Brain microvascular endothelial cell (primary cell): ENCODE measurements around the gene TMEM41B.
"Not testable (repeated sequence)": the region's sequence is repeated elsewhere in the genome, so short reads cannot be mapped to it uniquely, and the experiment has no call there.

Experiments used
- DNase-seq: peaks from one replicate; pipeline ENCODE4 v3.0.0-alpha.2; 2020
- H3K27ac ChIP-seq: fragments of 250-450 bp; sonication (Bioruptor Pico); 2 replicates; pipeline ENCODE4 v1.5.1; 2020; ENCODE audit warnings: mild to moderate bottlenecking, moderate library complexity
- H3K27me3 ChIP-seq: fragments of 250-450 bp; sonication (Bioruptor Pico); replicated peaks from 2 replicates; pipeline ENCODE4 v1.5.1; 2020; ENCODE audit warnings: mild to moderate bottlenecking
- H3K36me3 ChIP-seq: fragments of 250-450 bp; sonication (Bioruptor Pico); replicated peaks from 2 replicates; pipeline ENCODE4 v1.5.1; 2020; ENCODE audit warnings: mild to moderate bottlenecking
- H3K4me3 ChIP-seq: 2 replicates; pipeline ENCODE4 v1.5.1; 2011; ENCODE audit warnings: low read depth, mild to moderate bottlenecking, control low read depth, low read length, moderate library complexity
- in situ Hi-C: cut with HindIII; loops from 2 replicates; pipeline ENCODE4 v1.10.0; 2017; ENCODE audit warnings: low sequenced_read_pairs, low pct_ligation_motif_present
- TF ChIP-seq, protein P1 (sequence below): IDR thresholded peaks from 2 replicates; pipeline ENCODE4 v1.5.1; 2011; ENCODE audit warnings: low read depth, mild to moderate bottlenecking, moderate library complexity, low read length, control low read depth, inconsistent platforms; ENCODE audit errors: missing control alignments

TMEM41B gene

DNA sequence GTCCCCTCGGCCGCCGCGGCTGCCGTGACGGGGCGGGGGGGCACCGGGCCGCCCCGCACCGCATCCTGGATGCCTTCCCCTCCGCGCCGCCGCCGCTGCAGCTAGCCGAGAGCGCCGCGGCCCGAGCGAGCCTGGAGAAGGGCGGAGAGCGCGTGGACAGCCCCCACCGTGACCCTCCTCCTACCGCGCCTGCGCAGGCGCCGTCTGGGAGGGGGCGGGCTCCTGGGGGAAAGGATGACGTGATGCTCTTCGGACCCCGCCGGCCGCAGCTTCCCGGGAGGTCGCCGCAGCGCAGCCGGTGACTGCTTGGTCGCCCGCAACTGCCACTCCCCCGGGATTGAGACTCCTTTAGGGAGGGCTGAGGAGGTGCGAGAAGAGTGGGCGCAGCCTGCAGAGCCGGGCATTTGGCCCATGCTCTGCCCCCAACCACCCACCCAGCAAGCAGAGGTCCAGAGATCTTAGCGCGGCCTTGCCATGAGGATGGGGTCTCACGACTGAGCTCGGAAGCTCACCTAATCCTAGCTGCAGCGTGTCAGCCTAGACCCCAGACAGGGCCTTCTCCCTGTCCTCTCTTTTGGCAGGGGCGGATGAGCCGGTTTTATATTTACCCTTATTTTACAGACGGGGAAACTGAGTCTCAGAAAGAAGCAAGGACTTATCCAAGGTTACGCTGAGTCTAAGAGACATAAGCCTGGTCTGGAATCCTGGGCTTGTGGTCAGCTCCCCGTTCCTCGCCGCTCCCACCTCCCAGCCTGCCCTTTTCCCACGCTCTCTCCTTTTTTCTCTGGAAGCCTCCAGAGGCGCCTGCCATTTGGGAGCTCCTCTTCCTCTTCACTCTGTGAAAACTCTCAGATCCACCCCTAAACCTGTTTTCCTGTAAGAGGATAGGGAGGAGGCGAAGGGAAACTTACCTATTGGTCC, 48.9 kb downstream of the TMEM41B start, which contains the start of gene DENND5A:
Gene DENND5A (minus strand): TSS at position 140 of the 921 bp plus-strand sequence. CDS start 281 bp downstream, outside the sequence.
- TF ChIP-seq, protein P1, sequence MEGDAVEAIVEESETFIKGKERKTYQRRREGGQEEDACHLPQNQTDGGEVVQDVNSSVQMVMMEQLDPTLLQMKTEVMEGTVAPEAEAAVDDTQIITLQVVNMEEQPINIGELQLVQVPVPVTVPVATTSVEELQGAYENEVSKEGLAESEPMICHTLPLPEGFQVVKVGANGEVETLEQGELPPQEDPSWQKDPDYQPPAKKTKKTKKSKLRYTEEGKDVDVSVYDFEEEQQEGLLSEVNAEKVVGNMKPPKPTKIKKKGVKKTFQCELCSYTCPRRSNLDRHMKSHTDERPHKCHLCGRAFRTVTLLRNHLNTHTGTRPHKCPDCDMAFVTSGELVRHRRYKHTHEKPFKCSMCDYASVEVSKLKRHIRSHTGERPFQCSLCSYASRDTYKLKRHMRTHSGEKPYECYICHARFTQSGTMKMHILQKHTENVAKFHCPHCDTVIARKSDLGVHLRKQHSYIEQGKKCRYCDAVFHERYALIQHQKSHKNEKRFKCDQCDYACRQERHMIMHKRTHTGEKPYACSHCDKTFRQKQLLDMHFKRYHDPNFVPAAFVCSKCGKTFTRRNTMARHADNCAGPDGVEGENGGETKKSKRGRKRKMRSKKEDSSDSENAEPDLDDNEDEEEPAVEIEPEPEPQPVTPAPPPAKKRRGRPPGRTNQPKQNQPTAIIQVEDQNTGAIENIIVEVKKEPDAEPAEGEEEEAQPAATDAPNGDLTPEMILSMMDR, result no peak
- in situ Hi-C loops, result no loop called here

GRCh38 chr11:9264316-9265210, 49.8 kb downstream of the TMEM41B start:
- Histone ChIP-seq H3K27ac (peak overlapping the region; percentile 82), H3K4me3 (peak overlapping the region; percentile 88), H3K36me3 (no peaks in the 10 kb centered on the region), H3K27me3 (no peaks in the 10 kb centered on the region)
- peak; percentile 71 for DNase-seq
- in situ Hi-C loops, result no loop called here
- TF ChIP-seq, protein P1, result no peak

More for the DNA sequence above, 48.9 kb downstream of the TMEM41B start, which contains the start of gene DENND5A:
- Histone ChIP-seq H3K27me3 (no peaks in the 10 kb centered on the region), H3K27ac (peak within 1 kb of the TSS; percentile 82), H3K36me3 (no peaks in the 10 kb centered on the region), H3K4me3 (peak within 1 kb of the TSS; percentile 88)
- peak; percentile 70 for DNase-seq

- peak overlapping the region; percentile 88 for H3K4me3 ChIP-seq
- H3K36me3 ChIP-seq, result no peaks in the 10 kb centered on the region
- no peaks in the 10 kb centered on the region for H3K27me3 ChIP-seq
- TF ChIP-seq, protein P1, result no peak
- DNase-seq, result no peak
- in situ Hi-C loops, result no loop called here
- H3K27ac ChIP-seq, result peak overlapping the region; percentile 82
Observed at GRCh38 chr11:9263840-9264315, 50.5 kb downstream of the TMEM41B start.

GRCh38 chr11:9260838-9261146, 53.6 kb downstream of the TMEM41B start:
- H3K4me3 ChIP-seq, DNase-seq, H3K27ac ChIP-seq, in situ Hi-C loops, H3K36me3 ChIP-seq, H3K27me3 ChIP-seq: not testable (repeated sequence)

GRCh38 chr11:9259981-9260837, 54.2 kb downstream of the TMEM41B start:
- TF ChIP-seq, protein P1, result peak; percentile 23
- no peak for DNase-seq
- H3K27ac ChIP-seq, result no peak overlapping the region
- no peaks in the 10 kb centered on the region for H3K27me3 ChIP-seq
- in situ Hi-C loops, result no loop called here
- no peak overlapping the region for H3K4me3 ChIP-seq
- H3K36me3 ChIP-seq, result no peaks in the 10 kb centered on the region

- DNase-seq, in situ Hi-C loops: not testable (repeated sequence)
Observed at GRCh38 chr11:9258279-9258678, 56.1 kb downstream of the TMEM41B start.

More at GRCh38 chr11:9258279-9258678, 56.1 kb downstream of the TMEM41B start:
- H3K36me3 ChIP-seq, H3K27me3 ChIP-seq, H3K4me3 ChIP-seq, H3K27ac ChIP-seq: not testable (repeated sequence)
